Measurements from ENCODE around the gene MBP.

The MBP gene

DNA sequence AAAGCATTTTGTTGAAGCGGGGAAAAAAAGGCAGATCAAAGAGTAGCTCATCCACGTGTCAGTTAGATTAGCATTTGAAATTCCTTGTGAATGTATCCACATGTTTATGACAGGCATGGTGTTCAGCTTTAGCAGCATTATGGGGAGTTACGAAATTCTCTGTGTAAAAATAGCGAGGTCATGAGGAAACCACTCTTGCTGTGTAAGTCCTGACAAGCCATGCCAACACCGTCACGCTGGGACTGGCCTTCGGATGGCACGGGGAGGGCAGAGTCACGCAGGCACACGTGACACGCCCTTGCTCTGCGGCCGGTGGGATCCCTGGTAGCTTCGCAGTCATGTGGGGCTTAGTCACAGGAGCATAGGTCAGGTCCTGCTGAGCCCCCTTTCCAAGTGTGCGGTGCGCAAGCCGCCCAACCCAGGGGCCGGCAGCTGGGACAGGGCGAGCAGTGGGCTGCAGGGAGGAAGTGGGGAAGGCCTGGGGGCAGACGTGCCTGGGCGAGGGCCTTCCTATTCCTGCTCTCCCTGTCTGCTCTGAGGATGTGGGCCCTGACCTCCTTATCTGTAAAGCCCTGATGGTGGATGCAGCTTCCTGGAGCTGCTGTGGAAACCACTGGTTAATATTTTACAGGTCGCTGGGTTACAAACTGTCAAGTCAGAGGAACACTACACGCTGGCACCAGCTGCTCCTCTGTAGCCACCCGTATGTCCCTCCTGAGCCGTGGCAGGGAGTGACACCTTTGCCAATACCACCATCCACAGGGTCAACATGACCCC, 18.0 kb downstream of the MBP start:
- no peak for DNase-seq (ENCODE audit: low read depth in 3 of 3)

DNA sequence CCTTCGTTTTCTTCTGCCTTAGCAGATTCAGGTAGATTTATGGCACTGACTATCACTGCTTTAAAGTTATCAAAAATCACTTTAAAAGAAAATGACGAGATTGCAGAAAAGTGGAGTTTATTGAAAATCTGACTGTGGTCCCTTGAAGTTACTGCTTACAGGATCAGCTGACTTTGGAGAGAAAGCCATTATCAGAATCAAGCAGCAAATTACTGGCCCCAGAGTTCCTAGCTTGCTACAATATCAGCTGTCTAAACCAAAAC, 18.5 kb downstream of the MBP start:
- DNase-seq (ENCODE audit: low read depth in 3 of 3): no peak

DNA sequence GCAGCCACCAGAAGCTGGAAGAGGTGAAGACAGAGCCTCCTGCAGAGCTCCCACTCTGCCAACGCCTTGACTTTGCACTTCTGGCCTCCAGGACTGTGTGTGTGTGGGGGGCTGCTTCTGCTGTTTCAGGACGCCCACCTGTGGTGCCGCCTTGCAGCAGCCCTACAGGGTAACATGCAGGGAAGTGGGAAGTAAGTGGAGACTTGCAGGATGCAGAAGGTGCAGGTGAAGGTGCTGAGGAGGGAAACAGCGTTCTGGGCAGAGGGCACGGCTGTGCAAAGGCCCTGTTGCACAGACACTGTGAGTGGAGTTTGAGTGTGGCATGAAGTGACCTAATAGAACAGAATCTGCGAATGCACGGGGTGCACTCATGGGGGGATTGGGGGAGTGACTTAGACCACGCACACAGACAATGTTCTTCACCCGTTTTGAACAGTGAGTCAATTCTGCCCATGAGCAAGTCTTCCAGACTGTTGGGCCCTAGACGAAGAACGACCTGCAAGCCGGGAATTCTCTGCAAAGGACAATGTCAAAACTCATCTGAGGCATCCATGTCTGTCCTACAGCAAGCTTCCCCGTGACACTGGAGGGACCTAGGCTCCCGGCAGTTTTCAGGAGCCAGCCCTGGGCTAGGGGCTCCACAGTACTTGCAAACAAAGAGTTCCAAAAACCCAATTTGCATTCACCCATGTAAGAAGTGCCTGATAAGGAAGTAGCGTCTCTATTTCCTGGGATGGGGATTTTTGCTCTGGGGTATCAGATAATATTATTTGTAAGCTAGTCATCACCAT, 19.0 kb downstream of the MBP start:
- DNase-seq (ENCODE audit: low read depth in 3 of 3): no peak

DNA sequence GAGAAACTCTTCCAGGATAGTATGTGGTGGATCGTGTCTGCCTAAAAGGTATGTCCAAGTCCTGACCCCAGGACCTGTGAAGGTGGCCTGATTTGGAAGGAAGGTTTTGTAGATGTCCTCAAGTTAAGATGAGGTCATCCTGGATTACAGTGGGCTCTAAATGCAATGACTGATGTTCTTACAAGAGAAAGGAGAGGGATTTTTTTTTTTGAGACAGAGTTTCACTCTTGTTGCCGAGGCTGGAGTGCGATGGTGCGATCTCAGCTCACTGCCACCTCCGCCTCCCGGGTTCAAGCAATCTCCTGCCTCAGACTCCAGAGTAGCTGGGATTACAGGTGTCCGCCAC, 19.9 kb downstream of the MBP start:
- DNase-seq (ENCODE audit: low read depth in 3 of 3): no peak

DNA sequence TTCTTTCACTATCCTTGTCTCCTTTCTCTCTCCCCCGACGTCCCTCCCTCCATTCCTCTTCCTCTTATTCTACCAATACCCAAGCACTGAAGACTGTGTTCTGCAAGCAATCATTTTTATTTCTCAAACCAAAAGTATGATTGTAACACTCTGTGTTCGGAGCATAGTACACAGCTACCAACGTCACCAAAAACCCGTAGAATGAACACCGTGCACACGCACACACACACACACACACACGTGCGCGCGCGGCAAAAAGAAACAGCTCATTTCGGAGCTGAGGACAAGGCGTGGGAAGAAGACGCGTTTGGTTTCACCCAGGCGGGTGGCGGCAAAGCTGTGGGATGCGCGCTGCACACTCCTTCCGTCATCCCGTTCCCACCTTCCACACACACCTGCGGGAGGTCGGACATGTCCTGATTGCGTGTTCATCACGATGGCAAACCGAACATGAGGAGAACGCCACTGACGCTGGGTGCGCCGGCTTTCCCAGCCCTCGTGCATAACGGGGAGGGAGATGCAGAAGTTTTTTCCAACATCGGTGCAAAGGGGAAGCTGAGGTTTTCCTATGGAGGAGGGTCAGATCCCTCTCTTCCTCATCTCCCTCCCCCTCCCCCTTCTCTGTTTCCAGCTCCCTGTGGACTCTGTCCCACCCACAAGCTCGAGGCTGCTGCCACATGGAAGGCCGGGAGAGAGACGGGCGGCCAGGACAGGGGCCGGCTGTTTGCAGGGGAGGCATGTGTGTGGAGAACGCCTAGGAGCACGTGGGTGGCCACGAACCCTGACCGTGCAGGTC, 20.4 kb downstream of the MBP start:
- DNase-seq (ENCODE audit: low read depth in 3 of 3): no peak

DNA sequence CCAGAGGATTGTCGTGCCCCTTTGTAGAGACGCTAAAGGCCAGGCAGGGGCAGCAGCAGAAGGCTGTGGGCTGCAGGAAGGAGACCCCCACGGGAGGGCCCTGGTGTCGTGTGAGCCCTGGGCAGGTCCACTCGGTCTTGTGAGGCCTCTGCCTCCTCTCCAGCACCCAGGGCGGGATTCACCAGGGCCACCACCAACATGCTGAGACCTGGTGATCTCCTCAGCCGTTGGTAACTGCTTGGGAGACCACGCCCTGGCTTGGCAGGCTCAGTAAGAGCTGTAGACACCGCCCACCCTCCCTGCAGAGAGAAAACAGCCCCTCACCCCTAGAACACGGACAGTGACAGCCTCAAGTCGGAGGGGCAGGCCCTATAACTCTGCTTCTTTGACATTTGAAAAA, 21.1 kb downstream of the MBP start:
- DNase-seq (ENCODE audit: low read depth in 3 of 3): no peak

DNA sequence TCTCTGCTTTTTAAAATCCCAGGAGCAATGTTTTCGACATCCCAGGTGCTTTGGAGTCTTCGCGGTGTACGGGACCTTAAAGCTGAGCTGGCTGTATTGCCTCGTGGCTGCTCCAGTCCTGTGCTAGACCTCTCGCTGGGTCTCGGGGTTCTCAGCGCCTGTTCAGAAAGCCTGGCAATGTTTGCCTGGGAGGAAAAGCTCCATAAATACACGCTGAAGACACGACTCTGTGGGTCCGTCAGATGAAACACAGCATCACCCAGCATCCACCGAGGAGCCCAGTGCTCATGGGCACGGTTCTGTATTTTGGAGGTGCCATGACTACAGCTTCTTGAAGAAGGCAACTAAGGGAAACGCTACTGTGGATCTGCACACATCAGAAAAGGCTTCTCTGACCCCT, 21.6 kb downstream of the MBP start:
- DNase-seq (ENCODE audit: low read depth in 3 of 3): no peak

DNA sequence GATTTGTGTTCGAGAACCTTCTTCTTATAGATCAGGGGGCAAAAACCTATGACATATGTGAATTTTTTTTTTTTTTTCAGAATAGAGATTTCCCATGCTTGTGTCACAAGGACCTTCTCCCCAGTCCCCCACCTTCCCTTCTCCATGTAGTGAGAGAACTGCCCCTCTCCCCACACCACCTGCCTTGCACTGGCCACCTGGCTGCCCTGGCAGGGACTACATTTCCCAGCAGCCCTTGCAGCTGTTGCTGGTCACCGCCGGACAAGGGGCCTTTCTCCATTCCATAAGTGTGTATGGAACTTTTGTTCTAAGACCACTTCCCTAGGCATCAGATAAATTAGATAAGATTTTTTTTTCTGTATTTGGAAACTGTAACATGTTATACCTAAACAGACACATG, 22.2 kb downstream of the MBP start:
- no peak for DNase-seq (ENCODE audit: low read depth in 3 of 3)

DNA sequence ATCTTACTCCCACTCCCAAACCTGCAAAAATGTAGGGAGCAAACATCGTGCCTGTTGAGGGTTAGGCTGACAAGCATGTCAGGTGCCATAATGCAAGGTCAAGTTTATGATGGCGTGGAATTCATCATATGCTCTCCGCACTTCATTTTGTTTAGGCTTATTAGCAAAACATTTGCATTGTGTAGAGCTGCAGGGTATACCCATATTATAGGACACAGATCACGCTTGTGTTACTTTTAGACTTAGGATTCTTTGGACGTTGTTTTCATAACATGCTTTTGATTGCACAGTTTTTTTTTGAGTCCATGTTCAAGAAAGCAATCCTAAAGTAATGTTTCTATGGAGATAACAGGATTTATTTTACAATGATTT, 22.9 kb downstream of the MBP start:
- DNase-seq (ENCODE audit: low read depth in 3 of 3): no peak

DNA sequence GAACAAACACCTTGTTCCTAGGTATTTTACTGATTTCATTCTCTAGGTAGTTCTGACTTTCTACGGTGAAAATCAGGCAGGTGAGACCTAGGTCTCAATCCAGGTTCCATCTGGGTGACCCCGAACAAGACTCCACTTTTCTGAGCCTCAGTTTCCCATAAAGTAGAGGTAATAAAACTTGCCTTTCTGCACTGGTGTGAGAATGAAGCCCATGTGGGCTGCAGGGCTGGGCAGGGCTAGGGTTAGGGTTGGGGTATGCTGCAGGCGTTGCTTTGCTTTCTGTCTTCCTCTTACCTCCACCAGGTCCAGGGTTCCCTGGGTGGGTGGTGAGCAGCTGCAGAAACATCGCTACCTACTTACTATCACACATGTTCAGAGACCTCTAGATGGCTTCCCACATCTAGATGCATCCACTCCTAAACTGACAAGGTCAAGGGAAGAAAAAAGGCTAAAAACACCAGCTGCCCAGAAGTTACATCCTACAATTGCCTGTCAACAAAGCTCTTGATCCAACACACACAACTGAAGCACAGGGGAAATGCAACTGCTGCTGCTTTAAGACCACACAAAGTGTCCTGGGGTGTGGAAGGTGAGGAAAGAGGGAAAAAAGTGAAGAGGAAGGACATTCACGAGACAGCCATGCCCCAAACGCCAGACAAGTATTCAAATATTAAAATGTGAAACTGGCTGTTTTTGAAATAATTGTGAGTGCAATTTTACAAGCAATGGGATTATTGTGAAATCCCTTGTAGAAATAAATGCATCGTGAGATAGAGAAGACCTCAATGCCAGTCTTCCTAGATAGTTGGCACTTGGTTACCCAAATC, 23.5 kb downstream of the MBP start:
- DNase-seq (ENCODE audit: low read depth in 3 of 3): no peak

DNA sequence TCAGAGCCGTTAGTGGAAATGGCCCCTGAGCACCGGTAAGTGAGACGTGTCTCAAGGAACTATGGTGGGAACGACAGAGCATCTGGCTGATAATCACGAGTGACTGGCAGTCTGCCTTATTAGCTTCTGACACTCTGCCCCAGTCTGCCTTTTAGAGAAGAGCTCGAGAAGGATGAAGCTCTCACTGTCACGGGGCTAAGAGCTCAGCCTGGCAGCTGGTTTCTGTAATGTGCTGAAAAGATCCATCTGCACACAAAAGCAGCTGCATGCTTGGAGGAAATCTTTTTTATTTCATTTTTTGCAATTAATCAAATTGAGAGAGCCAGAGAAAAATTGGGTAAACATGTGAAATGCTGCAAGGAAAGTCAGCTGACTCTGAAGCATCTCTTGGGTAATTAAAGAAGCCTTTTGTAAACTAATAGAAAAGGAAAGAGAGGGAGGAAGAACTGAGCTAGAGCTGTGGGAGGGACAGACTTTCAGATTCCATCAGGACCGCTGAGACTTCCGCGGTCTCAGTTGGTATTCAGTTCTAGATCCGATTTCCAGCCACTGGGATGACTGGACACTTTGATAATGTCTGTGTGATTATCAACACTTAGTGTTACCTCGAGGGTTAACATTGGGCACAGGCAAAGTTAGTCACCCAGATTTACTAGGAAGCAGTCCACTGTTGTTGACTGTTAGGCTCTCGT, 24.4 kb downstream of the MBP start:
- DNase-seq (ENCODE audit: low read depth in 3 of 3): no peak

DNA sequence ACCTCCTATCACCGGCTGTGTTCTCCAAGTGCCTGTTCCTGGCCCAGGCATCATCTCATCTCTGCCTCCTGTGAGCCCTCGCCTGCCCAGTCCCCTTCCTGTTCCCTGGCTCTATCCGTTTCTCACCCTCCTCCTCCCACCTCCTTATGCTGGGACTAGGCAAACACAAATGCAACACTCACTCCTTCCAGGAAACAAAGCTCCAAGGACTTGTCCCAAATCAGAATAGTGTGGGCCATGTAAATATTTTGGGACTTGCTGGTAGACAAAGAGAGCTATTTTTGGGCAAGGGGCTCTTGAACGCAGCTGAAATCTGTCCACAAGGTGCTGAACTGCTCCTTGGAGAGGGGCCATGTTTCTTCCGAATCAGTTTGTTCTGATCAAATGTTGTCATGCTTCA, 25.3 kb downstream of the MBP start:
- no peak for DNase-seq (ENCODE audit: low read depth in 3 of 3)

DNA sequence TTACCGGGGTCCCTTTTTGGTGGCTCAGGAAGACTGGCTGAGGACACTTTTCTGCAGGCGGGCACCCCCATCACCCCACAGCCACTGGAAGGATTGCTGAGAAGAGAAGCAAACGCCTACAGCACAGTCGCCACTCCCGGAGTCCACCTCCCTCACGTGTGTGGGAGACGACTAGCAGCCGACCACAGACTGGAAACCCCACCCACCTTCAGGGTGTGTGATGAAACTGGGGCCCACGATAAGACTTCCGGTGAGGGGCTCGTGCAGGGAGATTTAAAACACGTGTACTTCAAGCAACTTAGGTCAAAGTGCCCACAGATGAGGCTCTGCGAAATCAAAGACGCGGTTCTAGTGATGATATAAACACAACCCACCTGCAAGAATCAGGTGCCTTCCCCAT, 26.3 kb downstream of the MBP start:
- peak in 1 of 3 donors; percentile 57 for DNase-seq (ENCODE audit: low read depth in 3 of 3)

DNA sequence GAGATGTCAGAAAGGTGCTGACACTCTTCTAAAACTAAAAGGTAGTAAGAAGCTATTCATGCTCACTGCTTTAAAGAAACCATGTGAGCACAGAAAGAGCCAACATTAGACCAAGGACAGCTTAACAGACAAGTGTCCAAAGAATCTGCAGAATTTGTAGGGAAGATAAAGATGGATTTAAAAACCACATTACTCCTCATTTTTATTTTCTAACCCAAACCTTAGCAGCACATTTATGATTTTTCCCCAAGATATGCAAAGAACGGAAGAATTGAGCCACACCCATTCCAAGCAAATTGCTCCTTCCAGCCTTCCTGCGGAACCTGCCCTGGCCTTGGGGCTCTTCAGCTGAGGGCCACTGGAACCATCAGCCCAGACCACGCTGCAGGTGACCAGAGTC, 26.9 kb downstream of the MBP start:
- DNase-seq (ENCODE audit: low read depth in 3 of 3): no peak

DNA sequence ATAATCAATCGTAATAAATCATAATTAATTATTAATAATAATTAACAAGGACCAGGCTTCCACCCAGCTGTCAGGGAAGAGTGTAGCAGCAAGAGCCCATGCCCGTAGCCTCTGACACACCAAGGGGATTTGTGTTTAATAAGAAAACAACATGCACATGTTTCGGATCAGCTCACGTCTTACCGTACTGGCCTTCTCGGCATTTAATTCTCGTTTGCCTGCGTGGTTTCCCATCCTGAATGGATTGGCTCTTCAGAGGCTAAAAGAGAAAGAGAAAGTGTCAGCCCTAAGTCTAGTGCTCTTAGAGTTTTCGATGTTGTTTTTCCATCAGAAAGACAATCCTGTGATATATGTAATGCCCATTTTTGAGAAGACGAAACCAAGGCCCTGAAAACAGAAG, 27.6 kb downstream of the MBP start:
- DNase-seq (ENCODE audit: low read depth in 3 of 3): no peak

DNA sequence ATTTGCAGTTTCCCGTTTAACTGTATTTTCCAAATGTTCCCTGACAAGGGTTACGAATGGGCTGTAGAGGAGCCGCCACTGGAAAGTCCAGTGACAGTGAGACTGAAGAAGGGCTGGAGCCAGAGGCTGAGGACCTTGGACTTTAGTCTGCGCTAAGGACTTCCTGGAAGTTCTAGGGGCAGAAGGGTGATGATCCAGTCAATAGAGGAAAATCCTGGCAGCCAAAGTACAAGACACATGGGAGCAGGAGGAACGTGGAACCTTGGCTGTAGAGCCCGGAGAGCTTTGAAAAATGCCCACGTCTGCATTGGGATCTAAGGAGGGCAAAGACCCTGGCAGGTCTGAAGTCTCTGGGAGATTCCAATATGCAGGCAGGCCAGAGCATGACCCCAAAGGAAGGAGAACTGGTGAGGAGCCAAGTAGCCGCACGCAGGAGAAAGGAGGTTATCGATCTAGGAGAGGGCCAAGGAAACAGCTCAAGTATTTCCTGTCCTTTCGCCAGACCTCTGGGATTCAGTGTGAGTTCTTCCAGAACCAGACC, 28.5 kb downstream of the MBP start:
- no peak for DNase-seq (ENCODE audit: low read depth in 3 of 3)

DNA sequence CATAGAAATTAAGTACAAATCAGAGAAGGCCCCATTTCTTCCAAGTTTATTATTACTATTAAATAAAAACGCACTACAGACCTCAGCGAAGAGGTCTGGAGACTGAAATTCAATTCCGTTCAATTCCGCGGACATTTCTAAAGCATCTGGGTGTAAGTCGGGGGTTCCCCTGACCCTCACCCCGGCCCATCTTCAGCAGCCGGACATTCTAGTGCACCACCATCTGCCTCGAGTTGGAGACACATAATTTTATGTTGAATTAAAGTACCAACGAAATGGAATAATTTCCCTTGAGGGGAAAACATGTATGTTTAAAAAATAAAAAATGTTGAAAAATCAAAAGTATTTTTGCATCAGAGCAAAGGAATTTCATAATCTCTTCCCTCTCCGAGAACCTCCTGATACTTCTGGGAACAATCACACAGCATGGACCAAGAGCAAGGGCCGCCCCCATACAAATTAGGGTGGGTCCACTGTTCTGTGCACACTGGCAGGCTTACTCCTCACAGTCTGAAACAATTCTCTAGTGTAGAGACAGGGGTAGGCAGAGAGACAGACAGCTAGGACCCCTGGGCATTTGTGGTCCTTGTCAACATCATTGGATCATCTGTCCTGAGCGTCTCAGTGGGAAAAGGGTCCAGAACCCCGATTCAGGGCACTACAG, 29.3 kb downstream of the MBP start:
- DNase-seq (ENCODE audit: low read depth in 3 of 3): no peak

DNA sequence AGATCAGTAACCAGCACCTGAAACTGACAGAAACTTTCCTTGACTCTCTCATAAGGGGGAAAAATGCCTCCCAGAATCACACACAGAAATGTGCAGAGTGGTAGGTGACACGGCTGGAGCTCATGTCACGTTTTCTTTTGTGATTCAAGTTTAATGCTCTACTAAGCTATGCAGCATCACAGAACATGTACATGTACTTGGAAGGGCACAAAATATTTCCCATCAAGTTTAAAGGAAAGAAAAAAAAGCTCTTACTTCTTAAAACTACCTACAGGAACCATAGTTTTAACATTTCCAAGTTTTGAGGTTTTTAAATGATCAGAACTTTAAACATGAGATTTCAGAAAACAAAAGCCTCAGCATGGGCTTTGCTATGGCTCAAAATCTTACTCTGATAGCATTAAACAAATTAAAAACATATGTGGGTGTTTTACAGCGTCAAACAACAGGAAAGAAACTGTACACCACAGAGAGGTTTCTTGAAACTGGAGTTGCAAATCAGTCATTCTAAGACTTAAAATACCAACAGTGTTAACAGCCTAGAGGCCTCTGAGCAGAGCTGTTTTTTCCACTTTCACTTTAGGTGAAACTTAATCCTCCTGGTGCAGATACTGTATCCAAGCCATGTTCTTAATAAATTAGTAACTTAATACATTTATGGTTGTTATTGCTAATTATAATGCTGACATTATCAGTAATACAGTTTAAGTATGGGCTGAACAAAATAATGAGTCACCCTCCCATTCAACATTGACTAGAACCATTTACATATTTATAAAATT, 30.1 kb downstream of the MBP start:
- DNase-seq (ENCODE audit: low read depth in 3 of 3): no peak

DNA sequence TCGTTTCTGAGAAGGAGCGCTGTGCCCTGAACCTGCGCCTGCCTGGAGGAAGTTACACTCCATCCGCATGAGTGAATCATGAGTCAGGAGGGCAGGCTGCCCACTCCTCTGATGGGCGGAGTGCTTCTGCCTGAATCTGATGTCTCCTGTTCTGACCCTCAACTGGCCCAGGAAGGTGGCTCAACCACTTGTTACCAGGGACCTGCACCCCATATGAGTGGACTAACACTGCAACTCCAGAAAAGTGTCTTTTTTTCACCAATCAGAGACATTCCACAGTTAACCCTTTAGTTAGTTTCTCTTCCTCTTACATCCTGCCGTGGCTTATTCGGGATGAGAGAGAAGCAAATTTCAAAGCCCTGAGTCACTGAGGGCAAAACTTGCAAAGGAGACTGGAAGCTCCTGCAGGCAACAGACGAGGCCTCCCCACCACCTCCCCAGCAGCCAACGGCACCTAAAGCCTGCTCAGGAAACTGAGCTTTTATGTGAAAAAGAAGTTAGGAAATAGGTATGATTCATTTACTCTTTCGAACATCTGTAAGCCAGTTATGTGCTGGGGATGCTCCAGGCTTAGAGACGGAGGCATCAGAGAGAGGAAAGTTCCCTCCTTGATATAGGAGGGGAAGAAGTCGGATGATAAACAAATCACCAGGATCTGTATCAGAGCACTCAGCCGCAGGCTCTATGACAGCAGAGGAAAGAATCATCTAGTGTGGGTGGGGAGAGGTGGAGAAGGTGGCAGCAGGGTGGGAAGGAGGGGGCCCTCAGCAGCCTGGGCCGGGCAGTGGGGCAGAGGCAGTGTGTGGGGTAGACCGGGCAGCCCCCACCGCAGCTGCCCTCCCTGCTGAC, 30.9 kb downstream of the MBP start:
- peak; percentile 37 to 50 (median 49) for DNase-seq (ENCODE audit: low read depth in 3 of 3)

All from stimulated activated CD4-positive, alpha-beta T cell treated with anti-CD3 and anti-CD28 coated beads, TNF-alpha, amount 100 ng/mL, for 48 hours (primary cell).